CD4-positive, alpha-beta memory T cell (primary cell): ENCODE results near the gene GSC2. TPM values are rescaled to one million over a fixed set of nuclear protein-coding genes. Genes with fewer than 3 reads are reported as not detected.

Experiments
- CTCF ChIA-PET: fragments of 350-600 bp; sonication (Branson Sonifier 250); formaldehyde crosslinking; loops from one replicate; lab custom pipeline; 2021; ENCODE audit warnings: inconsistent platforms; ENCODE audit not compliant: partially characterized antibody; lab: Charles Lee
- POLR2A ChIA-PET: fragments of 350-600 bp; sonication (Branson Sonifier 250); formaldehyde crosslinking; loops from one replicate; lab custom pipeline; 2021; ENCODE audit not compliant: partially characterized antibody; lab: Charles Lee
- DNase-seq, 5 donors: peaks; one replicate each; pipeline versions ENCODE4 v3.0.0 to v3.0.0-alpha.2; 2020 to 2022; ENCODE audit warnings: mixed read lengths in 1 of 5
- H3K27ac ChIP-seq: one replicate; pipeline ENCODE4 v1.7.0; 2013; ENCODE audit warnings: low read depth, low read length
- H3K27me3 ChIP-seq: 2 replicates; pipeline ENCODE4 v1.7.0; 2013; ENCODE audit warnings: mild to moderate bottlenecking, low read length, moderate library complexity; ENCODE audit not compliant: insufficient read depth
- H3K36me3 ChIP-seq: 2 replicates; pipeline ENCODE4 v1.7.0; 2013; ENCODE audit warnings: mild to moderate bottlenecking, low read length, moderate library complexity; ENCODE audit not compliant: insufficient read depth
- H3K4me1 ChIP-seq: 2 replicates; pipeline ENCODE4 v1.7.0; 2013; ENCODE audit warnings: mild to moderate bottlenecking, low read length, moderate library complexity; ENCODE audit not compliant: insufficient read depth
- H3K4me3 ChIP-seq, 2 donors: one replicate each; pipeline ENCODE4 v1.7.0; 2013; ENCODE audit warnings: low read length in 2 of 2, mild to moderate bottlenecking in 1 of 2
- H3K9me3 ChIP-seq, 2 donors: one replicate each; pipeline ENCODE4 v1.7.0; 2013; ENCODE audit warnings: low read length in 2 of 2, control low read depth in 1 of 2; ENCODE audit not compliant: control insufficient read depth in 1 of 2
- H3K27ac Mint-ChIP-seq, 7 donors: one replicate each; pipeline ENCODE4 v1.8.0; 2020 to 2021; ENCODE audit warnings: mixed read lengths in 7 of 7, mild to moderate bottlenecking in 6 of 7, inconsistent platforms in 3 of 7, moderate library complexity in 3 of 7
- H3K27me3 Mint-ChIP-seq, 2 donors: one replicate each; pipeline ENCODE4 v1.8.0; 2020 to 2021; ENCODE audit warnings: mixed read lengths in 2 of 2
- H3K36me3 Mint-ChIP-seq, 2 donors: one replicate each; pipeline ENCODE4 v1.8.0; 2020 to 2021; ENCODE audit warnings: mixed read lengths in 2 of 2, inconsistent platforms in 1 of 2, mild to moderate bottlenecking in 1 of 2
- H3K4me1 Mint-ChIP-seq, 4 donors: one replicate each; pipeline ENCODE4 v1.8.0; 2020 to 2021; ENCODE audit warnings: mixed read lengths in 4 of 4, mild to moderate bottlenecking in 1 of 4
- H3K4me3 Mint-ChIP-seq, 8 donors: one replicate each; pipeline ENCODE4 v1.8.0; 2020 to 2021; ENCODE audit warnings: mixed read lengths in 8 of 8, mild to moderate bottlenecking in 7 of 8, moderate library complexity in 6 of 8, inconsistent platforms in 3 of 8
- H3K9me3 Mint-ChIP-seq, 8 donors: one replicate each; pipeline ENCODE4 v1.8.0; 2020 to 2021; ENCODE audit warnings: mixed read lengths in 8 of 8, mild to moderate bottlenecking in 5 of 8, inconsistent platforms in 3 of 8, moderate library complexity in 1 of 8
- intact Hi-C: fragments of 100-400 bp; cut with micrococcal nuclease; formaldehyde crosslinking; loops from one replicate; pipeline ENCODE4 v1.15.1; 2023
- polyA plus RNA-seq, 2 donors: library from polyadenylated mRNA; unstranded; fragments of 300-500 nt; fragmentation: Illumina TruSeq; gene quantifications; one replicate each; pipeline ENCODE4 v1.2.3, GENCODE V29; 2021
- total RNA-seq, 2 experiments: library from RNA; stranded (reverse); gene quantifications; one replicate each; pipeline ENCODE4 v1.2.3, GENCODE V29; 2021

GSC2 gene
- total and polyA plus RNA-seq, 4 experiments from 2014 or later = not detected

DNA sequence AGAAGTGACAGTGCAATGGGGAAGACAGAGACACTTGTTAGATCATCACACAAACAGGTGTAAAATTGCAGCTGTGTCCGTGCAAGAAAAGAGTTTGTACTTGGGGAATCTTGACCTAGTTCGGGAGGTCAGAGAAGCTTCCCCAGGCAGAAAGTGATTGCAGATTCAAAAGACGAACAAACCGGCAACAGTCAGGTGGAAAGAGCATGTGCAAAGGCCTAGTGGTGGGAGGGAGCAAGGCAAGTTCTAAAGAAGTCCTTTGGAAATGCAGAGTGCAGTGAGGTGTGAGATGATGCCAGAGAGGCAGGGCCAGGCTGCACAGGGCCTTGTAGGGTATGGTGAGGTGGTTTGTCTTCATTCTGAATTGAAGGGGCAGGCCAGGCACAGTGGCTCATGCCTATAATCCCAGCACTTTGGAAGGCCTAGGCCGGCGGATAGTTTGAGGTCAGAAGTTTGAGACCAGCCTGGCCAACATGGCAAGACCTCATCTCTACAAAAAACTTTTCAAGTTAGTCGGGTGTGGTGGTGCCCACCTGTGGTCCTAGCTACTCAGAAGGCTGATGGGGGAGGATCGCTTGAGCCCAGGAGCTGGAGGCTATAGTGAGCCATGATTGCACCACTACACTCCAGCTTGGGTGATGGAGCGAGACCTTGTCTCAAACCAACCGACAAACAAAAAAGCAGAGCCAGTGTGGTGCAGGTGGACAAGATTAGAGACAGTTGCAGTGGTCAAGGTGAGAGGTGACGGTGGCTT lies 3.7 kb downstream of the GSC2 start:
- Histone ChIP-seq H3K4me1 (peaks cover 12% of the 10 kb centered on the region), H3K9me3 (no peaks in the 10 kb centered on the region), H3K4me3 (no peak overlapping the region), H3K36me3 (peaks cover 9% of the 10 kb centered on the region), H3K27ac (no peak overlapping the region), H3K27me3 (peaks cover 14% of the 10 kb centered on the region)
- Mint-ChIP-seq H3K36me3 (peaks cover 1 to 17% of the 10 kb centered on the region in 2 donors), H3K4me1 (peaks cover 14 to 33% (median 23%) of the 10 kb centered on the region in 4 donors), H3K27ac (peak overlapping the region in 4 of 7 donors; percentile 4 to 69 (median 7)), H3K4me3 (peak overlapping the region in 1 of 8 donors; percentile 23), H3K27me3 (peaks cover 8 to 14% of the 10 kb centered on the region in 2 donors), H3K9me3 (peaks cover 0 to 1% (median 0%) of the 10 kb centered on the region in 8 donors)
- intact Hi-C loops = no loop called here
- POLR2A ChIA-PET = no interaction called here
- CTCF ChIA-PET = interaction anchor here (0.8 to 2.6 kb wide), 6 partner anchors 8 to 486 kb away, joined by 3 to 13 read pairs (median 8); partner anchors contain the start of genes CDC45 and UFD1
- no peak for DNase-seq

DNA sequence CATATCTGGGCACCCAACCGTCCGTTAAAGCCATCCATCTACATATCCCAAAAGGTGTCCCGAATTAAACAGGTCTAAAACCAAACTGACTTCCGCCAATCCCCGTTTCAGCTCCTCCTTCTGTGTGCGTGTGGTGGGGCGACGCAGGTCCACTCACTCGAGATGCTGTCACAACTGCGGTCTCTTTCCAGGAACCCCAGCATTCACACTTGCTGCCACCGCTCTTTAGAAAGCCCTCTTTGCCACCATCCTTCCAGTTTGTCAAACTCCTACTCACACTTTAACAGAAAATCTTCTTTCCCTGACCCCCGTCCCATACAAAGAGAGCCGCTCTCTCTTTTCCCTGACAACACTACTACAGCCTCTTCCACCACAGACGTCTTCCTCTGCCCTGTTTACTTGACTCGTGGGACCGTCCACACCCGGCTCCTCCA lies 6.1 kb downstream of the GSC2 start:
- peak; percentile 22 to 59 (median 44) for DNase-seq
- CTCF ChIA-PET = interaction anchor here (0.8 to 2.6 kb wide), 22 partner anchors 8 to 488 kb away, joined by 3 to 14 read pairs (median 5); partner anchors contain the start of genes CDC45, CLTCL1, DGCR2 and UFD1
- H3K27ac Mint-ChIP-seq = peak overlapping the region; percentile 90 to 99 (median 98)
- Histone ChIP-seq H3K4me3 (peak overlapping the region; percentile 86 to 94), H3K27me3 (peaks cover 7% of the 10 kb centered on the region), H3K36me3 (peaks cover 34% of the 10 kb centered on the region), H3K4me1 (peaks cover 12% of the 10 kb centered on the region), H3K27ac (peak overlapping the region; percentile 81), H3K9me3 (no peaks in the 10 kb centered on the region)
- intact Hi-C loops = loop anchor here (1.0 kb wide), 5 partner anchors 22 to 486 kb away; partner anchors contain the start of genes CDC45, DGCR2 and UFD1
- peaks cover 11 to 25% (median 18%) of the 10 kb centered on the region in 4 donors for H3K4me1 Mint-ChIP-seq
- POLR2A ChIA-PET = interaction anchor here (0.8 to 2.8 kb wide), 13 partner anchors 22 to 486 kb away, joined by 3 to 29 read pairs (median 6); partner anchors contain the start of genes CDC45, DGCR2, HIRA and MRPL40
- H3K4me3 Mint-ChIP-seq = peak overlapping the region; percentile 96 to 100 (median 98)
- H3K27me3 Mint-ChIP-seq = peaks cover 2 to 6% of the 10 kb centered on the region in 2 donors
- H3K9me3 Mint-ChIP-seq = no peaks in the 10 kb centered on the region
- H3K36me3 Mint-ChIP-seq = peaks cover 20 to 39% of the 10 kb centered on the region in 2 donors

DNA sequence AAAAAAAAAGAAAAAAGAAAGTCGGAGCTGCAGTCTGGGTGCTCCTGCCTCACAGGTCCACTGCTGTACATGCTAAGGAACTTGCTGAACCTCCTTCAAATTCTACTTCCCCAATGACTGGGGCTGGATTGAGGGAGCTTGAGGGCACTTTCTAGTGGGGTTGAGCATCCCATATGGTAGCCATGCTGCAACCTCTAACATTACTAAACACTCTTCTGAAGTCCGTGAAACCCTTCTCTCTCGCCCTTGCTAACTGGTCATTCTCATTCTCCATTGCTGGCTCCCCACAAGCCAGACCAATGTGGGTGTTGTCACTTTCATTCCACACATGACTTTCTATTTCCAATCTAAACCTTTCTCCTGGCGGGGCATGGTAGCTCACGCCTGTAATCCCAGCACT lies 6.9 kb downstream of the GSC2 start:
- Mint-ChIP-seq H3K36me3 (peaks cover 23 to 43% of the 10 kb centered on the region in 2 donors), H3K4me1 (peaks cover 11 to 25% (median 18%) of the 10 kb centered on the region in 4 donors), H3K27me3 (peaks cover 2 to 6% of the 10 kb centered on the region in 2 donors), H3K27ac (peak overlapping the region in 2 of 7 donors; percentile 48 to 99), H3K4me3 (peak overlapping the region; percentile 35 to 100 (median 98)), H3K9me3 (no peaks in the 10 kb centered on the region)
- peaks cover 41% of the 10 kb centered on the region for H3K36me3 ChIP-seq
- no peak overlapping the region for H3K4me3 ChIP-seq
- no peaks in the 10 kb centered on the region for H3K27me3 ChIP-seq
- POLR2A ChIA-PET = interaction anchor here (1.1 to 2.8 kb wide), 6 partner anchors 21 to 289 kb away, joined by 3 to 29 read pairs (median 7); partner anchors contain the start of genes DGCR2, HIRA, MRPL40 and SLC25A1
- DNase-seq = no peak
- H3K9me3 ChIP-seq = no peaks in the 10 kb centered on the region
- intact Hi-C loops = no loop called here
- CTCF ChIA-PET = interaction anchor here (1.2 to 2.3 kb wide), 4 partner anchors 13 to 487 kb away, joined by 3 to 14 read pairs (median 7); partner anchors contain the start of gene CLTCL1
- peaks cover 12% of the 10 kb centered on the region for H3K4me1 ChIP-seq
- H3K27ac ChIP-seq = no peak overlapping the region

DNA sequence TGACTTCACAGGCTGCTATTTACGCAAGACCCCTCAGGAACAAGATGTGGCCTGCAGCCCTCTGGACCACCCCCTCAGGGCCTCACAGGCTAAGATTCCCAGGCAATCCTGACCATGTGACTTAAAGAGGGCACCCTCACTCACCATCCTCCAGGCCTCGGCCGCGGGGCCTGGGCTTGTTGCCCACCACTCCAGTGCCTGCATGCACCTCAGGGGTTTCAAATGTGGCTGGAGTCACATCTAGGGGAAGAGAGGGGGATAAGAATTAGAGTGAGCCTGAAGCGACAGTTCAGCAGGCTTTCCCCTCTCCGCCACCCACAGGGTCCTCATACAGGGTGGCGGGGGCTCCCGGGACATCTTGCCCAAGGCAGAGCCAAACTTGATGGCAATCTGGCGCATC lies 7.7 kb downstream of the GSC2 start:
- Histone ChIP-seq H3K4me3 (no peak overlapping the region), H3K27ac (no peak overlapping the region), H3K4me1 (peaks cover 12% of the 10 kb centered on the region), H3K9me3 (no peaks in the 10 kb centered on the region), H3K36me3 (peaks cover 49% of the 10 kb centered on the region), H3K27me3 (no peaks in the 10 kb centered on the region)
- DNase-seq = no peak
- intact Hi-C loops = no loop called here
- H3K4me3 Mint-ChIP-seq = peak overlapping the region in 5 of 8 donors; percentile 15 to 44 (median 41)
- POLR2A ChIA-PET = interaction anchor here (2.8 kb wide), 1 partner anchor 35 kb away, joined by 12 read pairs; the partner anchor contains the start of gene SLC25A1
- H3K4me1 Mint-ChIP-seq = peaks cover 11 to 25% (median 18%) of the 10 kb centered on the region in 4 donors
- H3K27me3 Mint-ChIP-seq = peaks cover 2 to 6% of the 10 kb centered on the region in 2 donors
- H3K27ac Mint-ChIP-seq = peak overlapping the region in 1 of 7 donors; percentile 29
- H3K9me3 Mint-ChIP-seq = no peaks in the 10 kb centered on the region
- peaks cover 23 to 46% of the 10 kb centered on the region in 2 donors for H3K36me3 Mint-ChIP-seq
- CTCF ChIA-PET = interaction anchor here (0.7 kb wide), 1 partner anchor 31 kb away, joined by 3 read pairs; no protein-coding TSS in a partner anchor

DNA sequence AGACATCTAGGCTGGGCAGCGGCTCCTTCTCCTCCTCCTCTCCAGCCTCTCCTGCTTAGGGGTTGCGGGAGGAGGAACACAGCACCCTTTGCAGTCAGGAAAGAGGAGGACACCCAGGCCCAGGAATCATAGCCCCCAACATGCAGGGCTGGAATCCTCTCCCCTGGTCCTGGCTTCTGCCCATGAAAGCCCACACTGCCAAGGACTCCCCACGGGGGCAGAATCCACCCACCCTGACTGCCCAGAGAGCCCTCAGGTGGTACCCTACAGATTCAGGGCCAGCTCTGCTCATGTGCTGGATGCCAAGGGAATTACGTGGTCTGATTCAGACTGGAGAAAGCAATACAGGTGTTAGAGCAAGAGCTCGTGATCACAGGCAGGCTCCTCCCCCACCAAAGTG lies 10.1 kb downstream of the GSC2 start:
- Histone ChIP-seq H3K9me3 (no peaks in the 10 kb centered on the region), H3K4me1 (peaks cover 12% of the 10 kb centered on the region), H3K27me3 (no peaks in the 10 kb centered on the region), H3K36me3 (peaks cover 65% of the 10 kb centered on the region), H3K4me3 (no peak overlapping the region), H3K27ac (no peak overlapping the region)
- H3K27ac Mint-ChIP-seq = no peak overlapping the region
- H3K36me3 Mint-ChIP-seq = peaks cover 41 to 67% of the 10 kb centered on the region in 2 donors
- intact Hi-C loops = no loop called here
- no peak for DNase-seq
- H3K27me3 Mint-ChIP-seq = no peaks in the 10 kb centered on the region
- ChIA-PET POLR2A (no interaction called here), CTCF (interaction anchor here (0.6 to 1.0 kb wide), 2 partner anchors 239 to 490 kb away, joined by 3 read pairs; no protein-coding TSS in a partner anchor)
- peaks cover 13 to 25% (median 19%) of the 10 kb centered on the region in 4 donors for H3K4me1 Mint-ChIP-seq
- no peaks in the 10 kb centered on the region for H3K9me3 Mint-ChIP-seq
- no peak overlapping the region for H3K4me3 Mint-ChIP-seq

DNA sequence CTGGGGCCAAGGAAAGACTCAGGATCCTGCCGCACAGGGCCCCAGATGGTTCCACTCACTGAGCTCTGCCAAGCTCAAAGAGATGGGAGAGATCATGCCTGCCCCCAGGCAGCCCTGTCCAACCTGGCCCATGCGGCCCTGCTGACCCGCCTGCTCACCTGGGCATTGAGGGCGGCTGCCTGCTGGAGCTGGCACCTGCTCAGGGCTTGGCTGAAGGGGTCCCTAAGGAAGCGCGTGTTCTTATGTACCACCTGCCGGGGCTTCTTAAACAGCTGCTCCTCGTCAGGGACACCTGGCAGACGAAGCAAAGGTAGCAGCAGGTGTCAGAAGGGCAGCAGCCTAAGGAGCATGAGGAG lies 11.1 kb downstream of the GSC2 start:
- CTCF ChIA-PET = no interaction called here
- no peak overlapping the region for H3K27ac Mint-ChIP-seq

More for the DNA sequence above, 11.1 kb downstream of the GSC2 start:
- no peak overlapping the region for H3K4me3 ChIP-seq
- peaks cover 10% of the 10 kb centered on the region for H3K4me1 ChIP-seq
- no peaks in the 10 kb centered on the region for H3K27me3 Mint-ChIP-seq
- H3K9me3 Mint-ChIP-seq = no peaks in the 10 kb centered on the region
- peaks cover 42 to 68% of the 10 kb centered on the region in 2 donors for H3K36me3 Mint-ChIP-seq
- peaks cover 71% of the 10 kb centered on the region for H3K36me3 ChIP-seq
- no peaks in the 10 kb centered on the region for H3K27me3 ChIP-seq
- POLR2A ChIA-PET = no interaction called here
- H3K9me3 ChIP-seq = no peaks in the 10 kb centered on the region
- H3K4me3 Mint-ChIP-seq = no peak overlapping the region
- DNase-seq = no peak
- H3K4me1 Mint-ChIP-seq = peaks cover 6 to 15% (median 11%) of the 10 kb centered on the region in 4 donors
- H3K27ac ChIP-seq = no peak overlapping the region
- intact Hi-C loops = no loop called here
